Measurements from ENCODE around the gene DHX16. TPM values are rescaled to one million over a fixed set of nuclear protein-coding genes. Genes with fewer than 3 reads are reported as not detected.
"Not testable (repeated sequence)": the region's sequence is repeated elsewhere in the genome, so short reads cannot be mapped to it uniquely, and the experiment has no call there.

DHX16 gene
- total and polyA plus RNA-seq, 4 experiments from 2014 or later: 22.0 to 54.6 (median 41.8) TPM

DNA sequence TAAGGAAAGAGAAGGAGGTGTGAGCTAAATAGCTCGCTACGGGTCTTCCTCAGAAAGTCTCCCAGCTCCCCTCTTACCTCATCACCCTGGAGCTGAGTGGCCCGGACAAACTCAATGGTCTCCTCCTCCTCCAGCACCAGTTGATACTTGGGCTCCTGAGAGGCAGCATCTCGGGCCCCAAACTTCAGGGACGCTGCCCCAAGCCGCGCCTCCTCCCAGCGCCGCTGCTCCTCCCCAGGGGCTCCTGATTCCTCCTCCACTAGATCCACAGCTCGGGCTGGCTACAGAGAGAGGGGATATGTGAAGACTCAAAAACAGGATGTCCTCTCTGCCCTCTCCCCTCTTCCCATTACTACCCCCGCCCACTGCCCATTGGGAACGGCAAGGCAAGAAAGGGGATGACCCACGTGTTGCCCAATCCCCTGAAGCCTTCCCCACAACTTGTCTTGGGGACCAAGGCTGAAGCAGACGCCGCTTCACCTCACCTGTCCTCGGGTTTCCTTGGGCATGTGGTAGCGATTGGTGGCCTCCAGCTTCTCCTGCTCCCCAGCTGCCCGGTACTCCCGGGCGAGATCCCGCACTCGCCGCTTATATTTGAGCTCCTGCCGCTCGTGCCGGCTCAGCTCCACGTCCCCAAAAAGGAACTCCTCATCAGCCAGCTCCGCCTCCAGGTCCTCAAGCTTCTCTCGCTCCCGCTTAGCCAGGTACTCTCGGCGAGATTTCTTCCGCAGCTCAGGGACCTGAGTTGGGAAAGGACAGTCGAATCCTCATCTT, 7.6 kb downstream of the DHX16 start:
- H3K36me3 Mint-ChIP-seq: peaks cover 42 to 68% of the 10 kb centered on the region in 2 donors
- H3K4me3 ChIP-seq (ENCODE audit: low read length in 2 of 2): no peak overlapping the region
- intact Hi-C loops (cut with micrococcal nuclease): no loop called here
- no peaks in the 10 kb centered on the region for H3K9me3 ChIP-seq (ENCODE audit: control insufficient read depth in 1 of 2, low read length in 2 of 2)
- POLR2A ChIA-PET (ENCODE audit: partially characterized antibody): interaction anchor here (1.2 to 1.9 kb wide), 3 partner anchors 7 to 50 kb away, joined by 3 to 5 read pairs (median 4); partner anchors contain the start of genes DHX16, MRPS18B and PPP1R10
- CTCF ChIA-PET (ENCODE audit: partially characterized antibody): interaction anchor here (1.2 to 1.6 kb wide), 3 partner anchors 57 to 125 kb away, joined by 4 to 5 read pairs (median 5); no protein-coding TSS in a partner anchor
- no peaks in the 10 kb centered on the region for H3K27me3 ChIP-seq (ENCODE audit: insufficient read depth, low read length)
- peaks cover 52% of the 10 kb centered on the region for H3K36me3 ChIP-seq (ENCODE audit: insufficient read depth, low read length)
- peaks cover 7 to 12% (median 9%) of the 10 kb centered on the region in 4 donors for H3K4me1 Mint-ChIP-seq
- DNase-seq: no peak
- H3K27ac ChIP-seq (ENCODE audit: low read depth, low read length): no peak overlapping the region
- H3K4me3 Mint-ChIP-seq: no peak overlapping the region
- H3K4me1 ChIP-seq (ENCODE audit: insufficient read depth, low read length): no peaks in the 10 kb centered on the region
- H3K27me3 Mint-ChIP-seq: no peaks in the 10 kb centered on the region
- H3K9me3 Mint-ChIP-seq: no peaks in the 10 kb centered on the region
- no peak overlapping the region for H3K27ac Mint-ChIP-seq

DNA sequence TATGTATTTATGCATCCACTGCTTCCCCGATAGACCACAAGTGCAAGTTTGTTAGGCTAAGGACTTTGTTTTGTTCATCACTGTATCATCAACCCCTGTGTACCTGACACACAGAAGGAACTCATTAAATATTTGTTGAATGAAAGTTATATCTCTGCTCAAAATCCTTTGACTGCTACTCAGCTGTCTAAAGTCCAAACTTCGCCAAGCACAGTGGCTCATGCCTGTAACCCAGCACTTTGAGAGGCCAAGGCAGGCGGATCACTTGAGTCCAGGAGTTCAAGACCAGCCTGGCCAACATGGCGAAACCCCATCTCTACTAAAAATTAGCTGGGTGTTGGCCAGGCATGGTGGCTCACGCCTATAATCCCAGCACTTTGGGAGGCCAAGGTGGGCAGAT, 14.9 kb downstream of the DHX16 start:
- H3K36me3 ChIP-seq (ENCODE audit: insufficient read depth, low read length): peaks cover 83% of the 10 kb centered on the region
- H3K9me3 ChIP-seq (ENCODE audit: control insufficient read depth in 1 of 2, low read length in 2 of 2); H3K4me1 Mint-ChIP-seq; H3K27me3 Mint-ChIP-seq; H3K9me3 Mint-ChIP-seq; DNase-seq; H3K27ac ChIP-seq (ENCODE audit: low read depth, low read length); H3K4me3 Mint-ChIP-seq; H3K27me3 ChIP-seq (ENCODE audit: insufficient read depth, low read length); intact Hi-C loops (cut with micrococcal nuclease); H3K4me1 ChIP-seq (ENCODE audit: insufficient read depth, low read length); H3K4me3 ChIP-seq (ENCODE audit: low read length in 2 of 2); CTCF ChIA-PET (ENCODE audit: partially characterized antibody): not testable (repeated sequence)
- Mint-ChIP-seq H3K36me3 (peaks cover 62 to 80% of the 10 kb centered on the region in 2 donors), H3K27ac (peak overlapping the region in 1 of 7 donors; percentile 88)
- POLR2A ChIA-PET (ENCODE audit: partially characterized antibody): interaction anchor here (3.0 kb wide), 1 partner anchor 40 kb away, joined by 8 read pairs; the partner anchor contains the start of genes MRPS18B and PPP1R10

DNA sequence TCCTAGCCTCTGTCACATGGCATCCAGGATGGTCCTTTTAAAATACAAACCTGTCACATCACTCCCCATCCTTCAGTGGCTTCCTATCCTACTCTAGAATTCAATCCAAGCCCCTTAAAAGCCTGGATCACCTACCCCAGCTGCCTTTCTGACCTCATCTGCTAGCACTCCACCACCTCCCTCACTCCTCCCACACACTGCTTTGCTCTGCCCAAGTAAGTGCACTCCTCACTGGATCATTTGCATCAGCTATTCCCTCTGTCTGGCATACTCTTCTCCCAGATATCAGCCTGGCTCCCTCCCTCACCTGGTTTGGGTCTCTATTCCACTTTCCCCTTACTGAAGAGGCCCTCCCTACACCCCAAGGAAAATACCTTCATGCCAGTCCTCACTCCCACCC, 15.4 kb downstream of the DHX16 start:
- H3K27ac Mint-ChIP-seq: peak overlapping the region in 3 of 7 donors; percentile 10 to 88 (median 47)
- H3K36me3 Mint-ChIP-seq: peaks cover 59 to 80% of the 10 kb centered on the region in 2 donors
- H3K4me3 Mint-ChIP-seq: no peak overlapping the region
- H3K4me1 ChIP-seq (ENCODE audit: insufficient read depth, low read length): no peaks in the 10 kb centered on the region
- H3K9me3 Mint-ChIP-seq: no peaks in the 10 kb centered on the region
- no peak for DNase-seq
- intact Hi-C loops (cut with micrococcal nuclease): no loop called here
- CTCF ChIA-PET (ENCODE audit: partially characterized antibody): no interaction called here
- H3K27ac ChIP-seq (ENCODE audit: low read depth, low read length): no peak overlapping the region
- H3K4me3 ChIP-seq (ENCODE audit: low read length in 2 of 2): no peak overlapping the region
- POLR2A ChIA-PET (ENCODE audit: partially characterized antibody): interaction anchor here (3.0 kb wide), 1 partner anchor 40 kb away, joined by 8 read pairs; the partner anchor contains the start of genes MRPS18B and PPP1R10
- H3K27me3 Mint-ChIP-seq: no peaks in the 10 kb centered on the region
- H3K4me1 Mint-ChIP-seq: peaks cover 0 to 3% (median 0%) of the 10 kb centered on the region in 4 donors
- peaks cover 83% of the 10 kb centered on the region for H3K36me3 ChIP-seq (ENCODE audit: insufficient read depth, low read length)
- no peaks in the 10 kb centered on the region for H3K27me3 ChIP-seq (ENCODE audit: insufficient read depth, low read length)
- H3K9me3 ChIP-seq (ENCODE audit: control insufficient read depth in 1 of 2, low read length in 2 of 2): no peaks in the 10 kb centered on the region

DNA sequence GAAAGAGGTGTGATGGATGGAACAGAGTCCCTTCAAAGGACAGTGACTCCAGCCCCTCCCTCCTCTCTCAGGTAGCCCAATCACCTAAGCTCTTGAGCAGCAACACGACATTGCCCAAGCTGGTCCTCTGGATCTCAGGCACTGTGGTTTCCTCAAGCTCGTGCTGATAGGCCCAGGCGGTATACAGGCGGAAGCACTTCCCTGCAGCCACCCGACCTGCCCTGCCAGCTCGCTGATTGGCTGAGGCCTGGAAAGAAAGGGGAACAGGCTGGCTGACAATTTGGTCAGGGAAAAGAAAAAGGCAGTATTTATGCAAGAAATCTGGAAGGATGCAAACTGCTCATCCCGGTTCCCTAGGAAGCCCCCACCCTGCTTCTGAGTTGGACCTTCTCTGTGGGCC, 16.3 kb downstream of the DHX16 start:
- CTCF ChIA-PET (ENCODE audit: partially characterized antibody): interaction anchor here (1.1 to 1.2 kb wide), 2 partner anchors 66 to 111 kb away, joined by 4 read pairs; no protein-coding TSS in a partner anchor
- H3K27ac Mint-ChIP-seq: no peak overlapping the region
- peaks cover 83% of the 10 kb centered on the region for H3K36me3 ChIP-seq (ENCODE audit: insufficient read depth, low read length)

DNA sequence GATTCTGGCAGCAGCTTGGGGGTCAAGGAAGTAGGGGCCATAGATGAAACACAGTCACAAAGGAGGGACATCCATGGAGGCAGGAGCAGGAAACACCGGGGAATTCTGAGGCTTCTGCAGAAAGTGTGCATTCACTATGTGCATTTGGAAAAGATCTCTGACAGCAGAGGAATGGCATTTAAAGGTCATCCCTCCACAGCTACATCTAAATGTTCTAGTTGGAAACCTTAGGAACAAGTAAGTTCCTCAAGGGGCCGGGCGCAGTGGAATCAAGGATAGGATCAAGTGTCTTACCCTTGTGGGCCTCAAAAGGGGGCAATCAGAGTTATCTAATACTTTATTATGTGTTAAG, 17.1 kb downstream of the DHX16 start:
- H3K9me3 ChIP-seq (ENCODE audit: control insufficient read depth in 1 of 2, low read length in 2 of 2): no peaks in the 10 kb centered on the region
- ChIA-PET CTCF (ENCODE audit: partially characterized antibody) (interaction anchor here (1.1 to 1.2 kb wide), 2 partner anchors 67 to 111 kb away, joined by 4 read pairs; no protein-coding TSS in a partner anchor), POLR2A (ENCODE audit: partially characterized antibody) (interaction anchor here (1.1 to 3.0 kb wide), 2 partner anchors 38 to 43 kb away, joined by 3 to 8 read pairs; partner anchors contain the start of genes MRPS18B and PPP1R10)
- intact Hi-C loops (cut with micrococcal nuclease): no loop called here
- H3K36me3 ChIP-seq (ENCODE audit: insufficient read depth, low read length): peaks cover 86% of the 10 kb centered on the region
- Mint-ChIP-seq H3K27ac (peak overlapping the region in 2 of 7 donors; percentile 15 to 29), H3K9me3 (no peaks in the 10 kb centered on the region), H3K27me3 (no peaks in the 10 kb centered on the region), H3K4me1 (peaks cover 0 to 5% (median 0%) of the 10 kb centered on the region in 4 donors), H3K4me3 (no peak overlapping the region), H3K36me3 (peaks cover 56 to 81% of the 10 kb centered on the region in 2 donors)
- no peak overlapping the region for H3K27ac ChIP-seq (ENCODE audit: low read depth, low read length)
- no peak overlapping the region for H3K4me3 ChIP-seq (ENCODE audit: low read length in 2 of 2)
- no peaks in the 10 kb centered on the region for H3K27me3 ChIP-seq (ENCODE audit: insufficient read depth, low read length)
- no peak for DNase-seq
- no peaks in the 10 kb centered on the region for H3K4me1 ChIP-seq (ENCODE audit: insufficient read depth, low read length)

More for the DNA sequence above, 16.3 kb downstream of the DHX16 start:
- Mint-ChIP-seq H3K27me3 (no peaks in the 10 kb centered on the region), H3K4me1 (peaks cover 0 to 3% (median 0%) of the 10 kb centered on the region in 4 donors), H3K36me3 (peaks cover 54 to 79% of the 10 kb centered on the region in 2 donors), H3K9me3 (no peaks in the 10 kb centered on the region), H3K4me3 (no peak overlapping the region)
- no peaks in the 10 kb centered on the region for H3K27me3 ChIP-seq (ENCODE audit: insufficient read depth, low read length)
- no peaks in the 10 kb centered on the region for H3K9me3 ChIP-seq (ENCODE audit: control insufficient read depth in 1 of 2, low read length in 2 of 2)
- POLR2A ChIA-PET (ENCODE audit: partially characterized antibody): interaction anchor here (3.0 kb wide), 1 partner anchor 39 kb away, joined by 8 read pairs; the partner anchor contains the start of genes MRPS18B and PPP1R10
- H3K27ac ChIP-seq (ENCODE audit: low read depth, low read length): no peak overlapping the region
- intact Hi-C loops (cut with micrococcal nuclease): no loop called here
- H3K4me1 ChIP-seq (ENCODE audit: insufficient read depth, low read length): no peaks in the 10 kb centered on the region
- H3K4me3 ChIP-seq (ENCODE audit: low read length in 2 of 2): no peak overlapping the region
- DNase-seq: no peak

DNA sequence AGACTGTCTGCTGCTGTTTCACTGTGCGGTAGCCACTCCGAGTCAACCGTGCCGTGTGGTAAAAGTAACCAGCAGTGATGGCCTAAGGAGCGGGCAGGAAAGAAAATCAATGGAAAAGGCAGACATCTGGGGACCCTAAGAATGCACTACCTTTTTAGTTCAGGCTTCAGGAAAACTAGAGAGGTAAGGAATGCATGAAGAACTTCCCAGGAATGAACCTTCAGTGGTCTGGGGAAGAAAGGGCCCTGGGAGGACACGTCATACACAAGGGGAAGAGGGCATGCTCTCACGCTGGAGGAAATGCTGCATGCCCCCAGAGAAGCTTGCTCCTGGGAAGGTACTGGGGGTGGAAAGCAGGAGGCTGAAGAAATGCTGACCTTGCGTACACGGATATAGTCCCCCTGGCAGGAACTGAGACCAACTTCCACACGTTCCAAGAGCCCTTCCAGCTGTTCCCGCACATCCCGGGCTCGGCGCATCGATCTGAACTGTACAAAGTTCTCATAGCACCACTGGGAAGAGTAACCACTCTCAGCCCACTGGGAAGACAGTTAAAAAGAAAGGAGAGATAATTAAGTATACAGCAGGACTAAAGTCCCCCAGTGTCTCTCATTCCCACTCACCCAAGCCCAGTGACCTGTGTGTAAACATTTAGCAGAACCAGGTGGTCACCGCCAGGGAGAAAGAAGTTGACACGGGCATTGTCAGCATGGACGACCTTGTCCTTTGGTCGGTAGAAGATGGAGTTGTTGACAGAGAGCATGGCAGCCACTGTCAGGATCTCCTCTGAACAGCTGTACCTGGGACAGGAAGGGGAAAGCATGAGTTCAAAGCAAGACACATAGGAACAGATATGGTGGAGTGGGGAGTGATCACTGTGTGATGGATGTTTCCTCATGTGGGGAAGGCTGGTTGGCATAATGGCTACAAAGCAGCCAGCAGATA, 17.7 kb downstream of the DHX16 start:
- peak overlapping the region in 4 of 7 donors; percentile 15 to 69 (median 52) for H3K27ac Mint-ChIP-seq
- no peaks in the 10 kb centered on the region for H3K27me3 ChIP-seq (ENCODE audit: insufficient read depth, low read length)
- intact Hi-C loops (cut with micrococcal nuclease): no loop called here
- CTCF ChIA-PET (ENCODE audit: partially characterized antibody): interaction anchor here (1.1 kb wide), 1 partner anchor 110 kb away, joined by 4 read pairs; no protein-coding TSS in a partner anchor
- H3K27ac ChIP-seq (ENCODE audit: low read depth, low read length): no peak overlapping the region
- H3K4me3 ChIP-seq (ENCODE audit: low read length in 2 of 2): no peak overlapping the region
- no peak for DNase-seq
- H3K4me1 Mint-ChIP-seq: peaks cover 0 to 5% (median 0%) of the 10 kb centered on the region in 4 donors
- no peaks in the 10 kb centered on the region for H3K4me1 ChIP-seq (ENCODE audit: insufficient read depth, low read length)
- POLR2A ChIA-PET (ENCODE audit: partially characterized antibody): interaction anchor here (1.1 to 3.0 kb wide), 2 partner anchors 37 to 42 kb away, joined by 3 to 8 read pairs; partner anchors contain the start of genes MRPS18B and PPP1R10
- H3K27me3 Mint-ChIP-seq: no peaks in the 10 kb centered on the region
- H3K9me3 Mint-ChIP-seq: no peaks in the 10 kb centered on the region
- H3K9me3 ChIP-seq (ENCODE audit: control insufficient read depth in 1 of 2, low read length in 2 of 2): no peaks in the 10 kb centered on the region
- H3K36me3 ChIP-seq (ENCODE audit: insufficient read depth, low read length): peaks cover 82% of the 10 kb centered on the region
- H3K4me3 Mint-ChIP-seq: no peak overlapping the region
- H3K36me3 Mint-ChIP-seq: peaks cover 54 to 79% of the 10 kb centered on the region in 2 donors

Measured in CD4-positive, alpha-beta memory T cell (primary cell).